Thyroid gland (tissue), 4 donors: ENCODE data around the gene MAPK4. TPM values are rescaled to one million over a fixed set of nuclear protein-coding genes. Genes with fewer than 3 reads are reported as not detected.

Experiments
- DNase-seq, 2 donors: peaks; one replicate each; pipeline ENCODE4 v3.0.0-alpha.2; 2019
- H3K27ac ChIP-seq, 3 donors: fragments of 200-600 bp; sonication (generic); 1 replicate in 2 of 3; 2 replicates in 1 of 3; pipeline ENCODE4 v1.5.1; 2016 to 2019; ENCODE audit warnings: mild to moderate bottlenecking in 1 of 3, moderate library complexity in 1 of 3
- H3K27me3 ChIP-seq: fragments of 200-600 bp; sonication (generic); one replicate; pipeline ENCODE4 v1.5.1; 2019
- H3K36me3 ChIP-seq, 2 donors: fragments of 200-600 bp; sonication (generic); one replicate each; pipeline ENCODE4 v1.5.1; 2016 to 2019
- H3K4me1 ChIP-seq, 2 donors: fragments of 200-600 bp; sonication (generic); one replicate each; pipeline ENCODE4 v1.5.1; 2017 to 2019
- H3K4me3 ChIP-seq, 3 donors: fragments of 200-600 bp; sonication (generic); replicated peaks in 1 of 3; 1 replicate in 2 of 3; 2 replicates in 1 of 3; pipeline ENCODE4 v1.5.1; 2016; ENCODE audit warnings: mild to moderate bottlenecking in 1 of 3
- H3K9me3 ChIP-seq: fragments of 200-600 bp; sonication (generic); one replicate; pipeline ENCODE4 v1.5.1; 2017
- CTCF ChIP-seq, 6 experiments: fragments of 200-600 bp in 3 of 6; fragments of 450-650 bp in 3 of 6; sonication (generic) in 3 of 6; IDR thresholded peaks; one replicate each; pipeline ENCODE4 v1.5.1; 2016 to 2019; ENCODE audit warnings: antibody characterized with exemption in 6 of 6, mild to moderate bottlenecking in 2 of 6, inconsistent platforms in 1 of 6, moderate library complexity in 1 of 6
- POLR2A ChIP-seq, 2 donors: fragments of 450-650 bp; IDR thresholded peaks; one replicate each; pipeline ENCODE4 v1.6.1; 2017; ENCODE audit warnings: antibody characterized with exemption in 2 of 2, mild to moderate bottlenecking in 2 of 2, moderate library complexity in 1 of 2
- WGBS, 2 donors: methylation state at CpG; one replicate each; pipeline ENCODE4 v1.1.5; 2017; 5-methylcytosine and 5-hydroxymethylcytosine counted together
- intact Hi-C: fragments of 100-400 bp; cut with DNase I; formaldehyde crosslinking; loops from one replicate; pipeline ENCODE4 v1.15.1; 2023
- total RNA-seq, 4 donors: library from RNA; depleted of rRNA; stranded (reverse); fragments of >200 nt; gene quantifications; one replicate each; pipeline ENCODE4 v1.2.3, GENCODE V29; 2016

Gene MAPK4
- total RNA-seq, 4 donors from 2014 or later: 3.5 to 17.9 (median 11.4) TPM

GRCh38 chr18:50749421-50749820, 189.5 kb downstream of the MAPK4 start:
- Histone ChIP-seq H3K4me1 (no peaks in the 10 kb centered on the region), H3K27me3 (no peaks in the 10 kb centered on the region), H3K4me3 (no peak overlapping the region), H3K9me3 (no peaks in the 10 kb centered on the region), H3K36me3 (no peaks in the 10 kb centered on the region), H3K27ac (no peak overlapping the region)
- intact Hi-C loops: no loop called here
- DNase-seq: no peak
- no peak for TF ChIP-seq CTCF (IDR thresholded peaks at IDR 0.05)
- no peak for TF ChIP-seq POLR2A (IDR thresholded peaks at IDR 0.05)
- WGBS, 2 donors: 78 to 87% methylated on average over 5 of the region's 5 CpGs

DNA sequence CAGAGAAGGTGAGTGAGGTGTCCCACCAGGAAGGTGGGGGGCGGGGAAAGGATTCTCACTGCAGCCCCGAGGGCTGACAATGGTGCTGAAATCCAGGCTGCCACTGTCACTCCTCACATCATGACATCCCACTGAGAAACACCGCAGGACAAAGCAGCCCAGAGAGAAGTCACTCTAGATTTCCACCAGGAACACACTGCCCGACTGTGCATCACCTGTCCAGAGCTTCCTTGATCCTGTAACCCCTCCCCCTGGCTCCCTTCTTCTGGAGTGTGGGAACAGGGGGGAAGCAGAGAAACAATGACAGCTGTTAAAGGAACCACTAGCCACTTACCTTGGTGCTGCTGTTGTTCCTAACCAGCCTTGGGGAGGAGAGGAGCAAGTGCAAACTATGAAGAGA, 190.1 kb downstream of the MAPK4 start:
- H3K4me3 ChIP-seq: no peak overlapping the region
- H3K27me3 ChIP-seq: no peaks in the 10 kb centered on the region
- DNase-seq: no peak
- H3K9me3 ChIP-seq: no peaks in the 10 kb centered on the region
- no peaks in the 10 kb centered on the region for H3K4me1 ChIP-seq
- H3K36me3 ChIP-seq: no peaks in the 10 kb centered on the region
- intact Hi-C loops: no loop called here
- no peak for TF ChIP-seq POLR2A (IDR thresholded peaks at IDR 0.05)
- TF ChIP-seq CTCF (IDR thresholded peaks at IDR 0.05): no peak
- 54% methylated on average over 4 of the region's 4 CpGs for WGBS, 2 donors
- no peak overlapping the region for H3K27ac ChIP-seq

- Histone ChIP-seq H3K4me1 (no peaks in the 10 kb centered on the region), H3K27ac (no peak overlapping the region), H3K9me3 (no peaks in the 10 kb centered on the region), H3K36me3 (no peaks in the 10 kb centered on the region), H3K4me3 (no peak overlapping the region), H3K27me3 (no peaks in the 10 kb centered on the region)
- DNase-seq: no peak
- TF ChIP-seq POLR2A (IDR thresholded peaks at IDR 0.05): no peak
- TF ChIP-seq CTCF (IDR thresholded peaks at IDR 0.05): no peak
- WGBS, 2 donors: 90 to 94% methylated on average over 2 of the region's 2 CpGs
- intact Hi-C loops: no loop called here
These were observed 190.7 kb downstream of the MAPK4 start for GRCh38 chr18:50750546-50750945.

DNA sequence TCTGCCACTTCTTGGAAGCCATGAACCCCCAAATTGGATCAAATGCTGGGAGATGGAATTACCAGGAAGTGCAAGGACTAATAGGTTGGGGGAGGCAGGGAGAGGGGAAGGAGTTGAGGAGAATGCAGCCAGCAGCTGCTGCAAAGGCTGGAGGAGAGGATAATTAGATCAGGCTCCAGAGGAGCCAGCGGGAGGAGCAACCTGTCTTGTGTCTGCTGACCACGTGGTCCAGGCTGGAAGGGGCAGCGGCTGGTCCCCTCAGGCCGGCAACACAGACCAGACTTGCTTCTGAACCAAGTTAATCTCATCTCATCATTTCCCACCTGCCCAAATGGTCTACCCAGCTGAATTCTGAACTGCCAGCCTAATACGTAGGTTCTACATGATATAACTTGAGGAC, 191.6 kb downstream of the MAPK4 start:
- intact Hi-C loops: no loop called here
- TF ChIP-seq POLR2A (IDR thresholded peaks at IDR 0.05) (no peak), CTCF (IDR thresholded peaks at IDR 0.05) (no peak)
- no peak for DNase-seq
- 42 to 45% methylated on average over 5 of the region's 5 CpGs for WGBS, 2 donors
- H3K36me3 ChIP-seq: no peaks in the 10 kb centered on the region
- no peaks in the 10 kb centered on the region for H3K4me1 ChIP-seq
- no peak overlapping the region for H3K4me3 ChIP-seq
- H3K27me3 ChIP-seq: no peaks in the 10 kb centered on the region
- H3K9me3 ChIP-seq: no peaks in the 10 kb centered on the region
- H3K27ac ChIP-seq: no peak overlapping the region

- Histone ChIP-seq H3K27me3 (no peaks in the 10 kb centered on the region), H3K4me1 (no peaks in the 10 kb centered on the region), H3K36me3 (no peaks in the 10 kb centered on the region), H3K4me3 (no peak overlapping the region), H3K9me3 (no peaks in the 10 kb centered on the region), H3K27ac (no peak overlapping the region)
- no peak for DNase-seq
- TF ChIP-seq POLR2A (IDR thresholded peaks at IDR 0.05) (no peak), CTCF (IDR thresholded peaks at IDR 0.05) (no peak)
- 75 to 91% methylated on average over 1 of the region's 1 CpG for WGBS, 2 donors
- intact Hi-C loops: no loop called here
These were observed 192.1 kb downstream of the MAPK4 start for GRCh38 chr18:50751947-50752346.
